Measurements from ENCODE around the gene C10orf95.

GRCh38 chr10:102401342-102401654 is 50.0 kb downstream of the C10orf95 start:
- no peak for TF ChIP-seq CTCF (IDR thresholded peaks at IDR 0.05)
- no peak for TF ChIP-seq POLR2A (IDR thresholded peaks at IDR 0.05)

All from heart left ventricle (tissue), 13 donors.